ENCODE measurements around the gene KAT2B. TPM values are rescaled to one million over a fixed set of nuclear protein-coding genes. Genes with fewer than 3 reads are reported as not detected.

Gene KAT2B
- total RNA-seq, 4 donors from 2014 or later: 12.8 to 52.1 (median 35.2) TPM

DNA sequence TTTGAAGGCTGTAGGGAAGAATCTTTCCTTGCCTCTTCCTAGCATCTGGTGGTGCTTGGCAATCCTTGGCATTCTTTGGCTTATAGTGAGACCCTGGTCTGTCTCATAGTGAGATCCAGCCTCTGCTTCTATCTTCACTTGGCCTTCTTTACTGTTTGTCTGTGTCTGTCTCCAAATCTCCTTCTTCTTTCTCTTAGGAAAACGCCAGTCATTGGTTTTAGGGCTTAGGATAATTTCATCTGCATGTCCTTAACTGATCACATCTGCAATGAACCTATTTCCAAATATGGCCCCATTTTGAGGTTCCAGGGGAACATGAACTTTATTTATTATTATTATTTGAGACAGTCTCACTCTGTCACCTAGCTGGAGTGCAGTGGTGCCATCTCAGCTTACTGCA is 25.8 kb downstream of the KAT2B start:
- H3K9me3 ChIP-seq: no peaks in the 10 kb centered on the region
- no peak overlapping the region for H3K4me3 ChIP-seq
- TF ChIP-seq, protein P1, sequence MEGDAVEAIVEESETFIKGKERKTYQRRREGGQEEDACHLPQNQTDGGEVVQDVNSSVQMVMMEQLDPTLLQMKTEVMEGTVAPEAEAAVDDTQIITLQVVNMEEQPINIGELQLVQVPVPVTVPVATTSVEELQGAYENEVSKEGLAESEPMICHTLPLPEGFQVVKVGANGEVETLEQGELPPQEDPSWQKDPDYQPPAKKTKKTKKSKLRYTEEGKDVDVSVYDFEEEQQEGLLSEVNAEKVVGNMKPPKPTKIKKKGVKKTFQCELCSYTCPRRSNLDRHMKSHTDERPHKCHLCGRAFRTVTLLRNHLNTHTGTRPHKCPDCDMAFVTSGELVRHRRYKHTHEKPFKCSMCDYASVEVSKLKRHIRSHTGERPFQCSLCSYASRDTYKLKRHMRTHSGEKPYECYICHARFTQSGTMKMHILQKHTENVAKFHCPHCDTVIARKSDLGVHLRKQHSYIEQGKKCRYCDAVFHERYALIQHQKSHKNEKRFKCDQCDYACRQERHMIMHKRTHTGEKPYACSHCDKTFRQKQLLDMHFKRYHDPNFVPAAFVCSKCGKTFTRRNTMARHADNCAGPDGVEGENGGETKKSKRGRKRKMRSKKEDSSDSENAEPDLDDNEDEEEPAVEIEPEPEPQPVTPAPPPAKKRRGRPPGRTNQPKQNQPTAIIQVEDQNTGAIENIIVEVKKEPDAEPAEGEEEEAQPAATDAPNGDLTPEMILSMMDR (IDR thresholded peaks at IDR 0.05): no peak
- no peak for TF ChIP-seq POLR2A (IDR thresholded peaks at IDR 0.05)
- intact Hi-C loops (cut with DNase I; ENCODE audit: low total_unique reads): no loop called here
- peaks cover 0 to 3% of the 10 kb centered on the region in 2 donors for H3K4me1 ChIP-seq
- H3K27ac ChIP-seq: peak overlapping the region; percentile 56 to 73
- DNase-seq: no peak
- no peaks in the 10 kb centered on the region for H3K36me3 ChIP-seq
- H3K27me3 ChIP-seq: no peaks in the 10 kb centered on the region

DNA sequence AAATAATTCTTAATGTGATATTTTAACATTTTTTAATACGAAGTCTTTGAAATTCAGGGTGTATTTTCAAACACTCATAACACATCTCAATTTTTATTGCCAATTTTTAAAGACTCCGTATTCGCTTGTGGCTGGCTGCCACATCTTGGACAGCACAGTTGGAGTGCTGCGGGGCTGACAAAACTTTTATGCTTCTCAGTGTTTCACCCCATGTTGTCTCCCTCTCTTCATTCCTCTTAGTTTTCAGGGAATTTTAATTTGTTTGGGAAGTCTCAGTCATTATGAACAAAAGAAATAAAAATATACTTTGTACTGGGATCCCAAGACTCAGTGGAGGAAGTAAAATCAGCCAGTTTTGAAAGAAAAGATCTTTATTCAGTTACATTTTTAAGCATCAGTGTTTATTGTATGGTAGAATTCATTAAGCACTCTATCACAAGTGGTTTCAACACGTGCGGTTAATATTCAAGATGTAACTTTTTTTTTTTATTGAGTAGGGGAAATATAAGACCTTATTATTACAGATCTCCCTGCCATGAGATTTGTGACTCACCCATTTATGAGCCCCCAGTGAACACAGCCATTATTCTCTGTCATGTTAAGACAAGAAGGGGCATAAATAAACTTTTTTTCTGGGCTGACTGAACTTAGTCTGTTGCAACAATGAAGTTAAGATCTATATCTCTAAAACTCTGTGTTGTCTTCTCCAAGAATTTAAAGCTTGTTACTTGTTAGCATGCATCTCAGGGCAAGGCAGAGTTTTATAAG is 26.8 kb downstream of the KAT2B start:
- H3K4me3 ChIP-seq: no peak overlapping the region
- H3K27ac ChIP-seq: peak overlapping the region; percentile 56 to 73

DNA sequence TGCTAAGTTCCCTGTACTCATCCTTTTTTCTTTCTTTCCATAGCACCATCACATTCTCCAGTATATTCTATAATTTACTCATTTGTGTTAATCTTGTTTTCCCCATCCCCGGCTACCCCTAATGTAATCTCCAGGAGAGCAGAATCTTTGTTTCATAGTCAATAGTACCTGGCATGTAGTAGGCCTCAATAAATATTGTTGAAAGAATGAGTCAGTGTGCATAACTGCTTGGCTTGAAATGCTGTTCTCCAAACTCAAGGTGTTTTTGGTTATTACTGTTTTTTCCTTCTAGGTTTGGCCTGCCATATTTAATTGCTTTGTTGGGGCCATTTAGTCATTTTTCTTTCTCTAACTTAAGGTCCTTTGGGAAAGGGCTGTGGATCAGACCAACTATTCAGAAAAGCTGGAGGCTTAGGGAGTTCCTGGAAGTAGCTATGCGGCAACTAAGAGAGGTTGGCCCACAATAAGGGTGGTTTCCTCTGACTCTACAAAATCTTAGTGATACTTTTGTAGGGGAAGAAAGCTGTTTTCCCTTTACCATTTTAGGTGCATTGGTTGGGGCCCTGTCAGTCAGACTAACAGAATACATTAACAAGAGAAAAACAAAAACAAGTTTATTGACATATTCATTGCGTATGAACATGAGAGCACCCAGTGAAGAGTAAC is 28.4 kb downstream of the KAT2B start:
- no peak for TF ChIP-seq POLR2A (IDR thresholded peaks at IDR 0.05)
- TF ChIP-seq, protein P1 (IDR thresholded peaks at IDR 0.05): no peak
- intact Hi-C loops (cut with DNase I; ENCODE audit: low total_unique reads): no loop called here
- H3K27ac ChIP-seq: peak overlapping the region; percentile 4 to 56

More for the DNA sequence above, 26.8 kb downstream of the KAT2B start:
- TF ChIP-seq, protein P1 (IDR thresholded peaks at IDR 0.05): no peak
- no peak for TF ChIP-seq POLR2A (IDR thresholded peaks at IDR 0.05)
- Histone ChIP-seq H3K4me1 (peaks cover 0 to 3% of the 10 kb centered on the region in 2 donors), H3K27me3 (no peaks in the 10 kb centered on the region), H3K36me3 (no peaks in the 10 kb centered on the region), H3K9me3 (no peaks in the 10 kb centered on the region)
- intact Hi-C loops (cut with DNase I; ENCODE audit: low total_unique reads): no loop called here
- DNase-seq: peak; percentile 64 to 65

DNA sequence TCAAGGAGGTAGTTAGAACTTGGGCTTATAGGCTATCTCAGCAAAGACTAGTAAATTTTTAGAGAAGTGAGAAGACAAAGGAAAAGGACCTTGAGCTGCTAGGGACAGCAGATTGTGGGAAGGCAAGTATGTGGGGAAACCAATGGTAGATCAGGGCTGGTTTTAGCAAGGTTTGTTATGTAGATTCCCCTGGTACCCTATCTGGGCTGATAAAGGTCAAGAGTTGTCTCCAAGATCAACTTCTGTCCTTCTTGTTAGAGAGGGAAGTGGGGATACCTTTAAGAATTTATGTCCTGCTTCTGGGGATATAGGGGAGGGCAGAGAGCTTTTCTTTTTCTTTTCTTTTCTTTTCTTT is 28.9 kb downstream of the KAT2B start:
- Histone ChIP-seq H3K27me3 (no peaks in the 10 kb centered on the region), H3K4me1 (peaks cover 0 to 3% of the 10 kb centered on the region in 2 donors), H3K9me3 (no peaks in the 10 kb centered on the region), H3K27ac (peak overlapping the region; percentile 4 to 56), H3K36me3 (no peaks in the 10 kb centered on the region), H3K4me3 (no peak overlapping the region)
- no peak for DNase-seq
- intact Hi-C loops (cut with DNase I; ENCODE audit: low total_unique reads): no loop called here
- TF ChIP-seq, protein P1 (IDR thresholded peaks at IDR 0.05): no peak
- no peak for TF ChIP-seq POLR2A (IDR thresholded peaks at IDR 0.05)

More for the DNA sequence above, 28.4 kb downstream of the KAT2B start:
- no peak for DNase-seq
- Histone ChIP-seq H3K36me3 (no peaks in the 10 kb centered on the region), H3K27me3 (no peaks in the 10 kb centered on the region), H3K4me3 (no peak overlapping the region), H3K4me1 (peaks cover 0 to 3% of the 10 kb centered on the region in 2 donors), H3K9me3 (no peaks in the 10 kb centered on the region)

DNA sequence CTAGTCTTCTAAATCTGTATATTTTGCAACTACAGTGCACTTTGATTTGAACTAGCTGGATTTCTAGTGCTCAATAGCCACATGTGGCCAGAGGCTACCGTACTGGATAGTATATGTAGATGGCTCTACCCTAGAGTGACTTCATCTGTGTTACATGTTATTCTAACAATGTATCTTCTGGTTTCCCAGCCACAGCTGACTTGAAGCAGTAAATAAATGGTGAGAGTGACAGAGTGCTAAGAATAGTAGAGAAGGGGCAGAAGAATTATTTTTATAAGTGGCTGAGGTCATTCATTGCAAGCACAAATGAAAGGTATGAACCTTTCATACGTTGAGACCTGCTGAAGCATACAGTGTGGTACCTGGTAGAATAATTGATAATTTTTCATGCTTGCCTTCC is 30.9 kb downstream of the KAT2B start:
- Histone ChIP-seq H3K9me3 (no peaks in the 10 kb centered on the region), H3K36me3 (no peaks in the 10 kb centered on the region), H3K4me3 (no peak overlapping the region), H3K4me1 (peaks cover 0 to 3% of the 10 kb centered on the region in 2 donors), H3K27ac (no peak overlapping the region), H3K27me3 (no peaks in the 10 kb centered on the region)
- no peak for DNase-seq
- intact Hi-C loops (cut with DNase I; ENCODE audit: low total_unique reads): no loop called here
- no peak for TF ChIP-seq POLR2A (IDR thresholded peaks at IDR 0.05)
- TF ChIP-seq, protein P1 (IDR thresholded peaks at IDR 0.05): no peak

All from uterus (tissue), 4 donors.